ENCODE data around the gene AIDA. TPM values are rescaled to one million over a fixed set of nuclear protein-coding genes. Genes with fewer than 3 reads are reported as not detected.
"Not testable (repeated sequence)": the region's sequence is repeated elsewhere in the genome, so short reads cannot be mapped to it uniquely, and the experiment has no call there.

The AIDA gene
- total RNA-seq (10 to 100 TPM; 43.8 to 48.0 TPM), total RNA-seq (14.9 to 30.6 reads per million in 2 donors)

- Mint-ChIP-seq H3K36me3 (ENCODE audit: low read depth) (peaks cover 2% of the 10 kb centered on the region), H3K27me3 (no peaks in the 10 kb centered on the region), H3K27ac (peak within 1 kb of the TSS; percentile 100), H3K4me1 (peaks cover 33% of the 10 kb centered on the region), H3K4me3 (peak within 1 kb of the TSS; percentile 100)
- H3K9me3 ChIP-seq (ENCODE audit: control insufficient read depth, low read length, poor library complexity, severe bottlenecking): no peaks in the 10 kb centered on the region
- ATAC-seq (peak; percentile 81), DNase-seq (peak; percentile 89 to 98 (median 93))
These were observed at the start of gene AIDA, which contains the start of gene BROX for GRCh38 chr1:222712253-222713090. Gene AIDA (minus strand): TSS chr1:222712491. CDS start chr1:222712317, 174 bp downstream. Gene BROX (plus strand): TSS chr1:222712564. CDS start chr1:222715700, 3,136 bp downstream.

- DNase-seq: no peak
- Mint-ChIP-seq H3K4me3 (no peak overlapping the region), H3K36me3 (ENCODE audit: low read depth) (peaks cover 2% of the 10 kb centered on the region), H3K27ac (no peak overlapping the region), H3K27me3 (peaks cover 39% of the 10 kb centered on the region), H3K4me1 (no peaks in the 10 kb centered on the region)
- no peak for ATAC-seq
- no peaks in the 10 kb centered on the region for H3K9me3 ChIP-seq (ENCODE audit: control insufficient read depth, low read length, poor library complexity, severe bottlenecking)
These were observed 48.8 kb upstream of the AIDA start for GRCh38 chr1:222761083-222761482.

- peaks cover 50% of the 10 kb centered on the region for H3K27me3 Mint-ChIP-seq
- H3K36me3 Mint-ChIP-seq (ENCODE audit: low read depth): peaks cover 2% of the 10 kb centered on the region
- no peaks in the 10 kb centered on the region for H3K9me3 ChIP-seq (ENCODE audit: control insufficient read depth, low read length, poor library complexity, severe bottlenecking)
- no peak for ATAC-seq
- H3K27ac Mint-ChIP-seq: no peak overlapping the region
- H3K4me3 Mint-ChIP-seq: no peak overlapping the region
- no peaks in the 10 kb centered on the region for H3K4me1 Mint-ChIP-seq
- DNase-seq: no peak
These were observed 47.3 kb upstream of the AIDA start for GRCh38 chr1:222759451-222760035.

- ATAC-seq (no peak), DNase-seq (no peak)
- H3K27me3 Mint-ChIP-seq: peaks cover 47% of the 10 kb centered on the region
- no peaks in the 10 kb centered on the region for H3K4me1 Mint-ChIP-seq
- peaks cover 2% of the 10 kb centered on the region for H3K36me3 Mint-ChIP-seq (ENCODE audit: low read depth)
- no peak overlapping the region for H3K27ac Mint-ChIP-seq
- H3K4me3 Mint-ChIP-seq: no peak overlapping the region
- H3K9me3 ChIP-seq (ENCODE audit: control insufficient read depth, low read length, poor library complexity, severe bottlenecking): no peaks in the 10 kb centered on the region
These were observed 45.5 kb upstream of the AIDA start for GRCh38 chr1:222757646-222758268.

GRCh38 chr1:222754366-222755139 lies 42.3 kb upstream of the AIDA start:
- H3K27me3 Mint-ChIP-seq: peaks cover 36% of the 10 kb centered on the region
- no peak overlapping the region for H3K27ac Mint-ChIP-seq
- no peaks in the 10 kb centered on the region for H3K9me3 ChIP-seq (ENCODE audit: control insufficient read depth, low read length, poor library complexity, severe bottlenecking)
- DNase-seq: no peak
- ATAC-seq: no peak
- no peak overlapping the region for H3K4me3 Mint-ChIP-seq
- H3K36me3 Mint-ChIP-seq (ENCODE audit: low read depth): no peaks in the 10 kb centered on the region
- no peaks in the 10 kb centered on the region for H3K4me1 Mint-ChIP-seq

- H3K9me3 ChIP-seq (ENCODE audit: control insufficient read depth, low read length, poor library complexity, severe bottlenecking): no peaks in the 10 kb centered on the region
- H3K4me1 Mint-ChIP-seq: no peaks in the 10 kb centered on the region
- H3K27me3 Mint-ChIP-seq: peaks cover 46% of the 10 kb centered on the region
- ATAC-seq (no peak), DNase-seq (no peak)
- H3K27ac Mint-ChIP-seq: no peak overlapping the region
- no peak overlapping the region for H3K4me3 Mint-ChIP-seq
- peaks cover 5% of the 10 kb centered on the region for H3K36me3 Mint-ChIP-seq (ENCODE audit: low read depth)
These were observed 39.0 kb upstream of the AIDA start for GRCh38 chr1:222751255-222751654.

GRCh38 chr1:222750651-222751050 lies 38.4 kb upstream of the AIDA start:
- H3K27ac Mint-ChIP-seq: no peak overlapping the region
- no peak overlapping the region for H3K4me3 Mint-ChIP-seq
- H3K9me3 ChIP-seq (ENCODE audit: control insufficient read depth, low read length, poor library complexity, severe bottlenecking): no peaks in the 10 kb centered on the region
- H3K4me1 Mint-ChIP-seq: no peaks in the 10 kb centered on the region
- no peak for ATAC-seq
- H3K36me3 Mint-ChIP-seq (ENCODE audit: low read depth): peaks cover 5% of the 10 kb centered on the region
- DNase-seq: no peak
- peaks cover 44% of the 10 kb centered on the region for H3K27me3 Mint-ChIP-seq

- Mint-ChIP-seq H3K4me1 (no peaks in the 10 kb centered on the region), H3K4me3 (no peak overlapping the region), H3K27ac (no peak overlapping the region), H3K36me3 (ENCODE audit: low read depth) (peaks cover 5% of the 10 kb centered on the region), H3K27me3 (peaks cover 41% of the 10 kb centered on the region)
- H3K9me3 ChIP-seq (ENCODE audit: control insufficient read depth, low read length, poor library complexity, severe bottlenecking): no peaks in the 10 kb centered on the region
- DNase-seq (no peak), ATAC-seq (no peak)
These were observed 37.6 kb upstream of the AIDA start for GRCh38 chr1:222749927-222750326.

GRCh38 chr1:222741630-222742457 lies 29.6 kb upstream of the AIDA start:
- H3K27ac Mint-ChIP-seq; H3K27me3 Mint-ChIP-seq; H3K4me1 Mint-ChIP-seq; H3K36me3 Mint-ChIP-seq (ENCODE audit: low read depth); DNase-seq; ATAC-seq; H3K9me3 ChIP-seq (ENCODE audit: control insufficient read depth, low read length, poor library complexity, severe bottlenecking): not testable (repeated sequence)
- peak overlapping the region; percentile 41 for H3K4me3 Mint-ChIP-seq

- Mint-ChIP-seq H3K27ac (peak overlapping the region; percentile 11), H3K4me1 (peaks cover 3% of the 10 kb centered on the region), H3K4me3 (no peak overlapping the region), H3K27me3 (no peaks in the 10 kb centered on the region), H3K36me3 (ENCODE audit: low read depth) (no peaks in the 10 kb centered on the region)
- ATAC-seq (no peak), DNase-seq (no peak)
- H3K9me3 ChIP-seq (ENCODE audit: control insufficient read depth, low read length, poor library complexity, severe bottlenecking): no peaks in the 10 kb centered on the region
These were observed 27.6 kb upstream of the AIDA start for GRCh38 chr1:222739929-222740328.

GRCh38 chr1:222739465-222739864 lies 27.2 kb upstream of the AIDA start:
- Mint-ChIP-seq H3K27ac (no peak overlapping the region), H3K4me3 (no peak overlapping the region), H3K36me3 (ENCODE audit: low read depth) (no peaks in the 10 kb centered on the region), H3K4me1 (peaks cover 3% of the 10 kb centered on the region), H3K27me3 (no peaks in the 10 kb centered on the region)
- no peaks in the 10 kb centered on the region for H3K9me3 ChIP-seq (ENCODE audit: control insufficient read depth, low read length, poor library complexity, severe bottlenecking)
- no peak for ATAC-seq
- no peak for DNase-seq

GRCh38 chr1:222736972-222737371 lies 24.7 kb upstream of the AIDA start, which contains the start of gene FAM177B:
Gene FAM177B (plus strand): TSS chr1:222737202. CDS start chr1:222746546, 9,344 bp downstream.
- H3K4me1 Mint-ChIP-seq: peaks cover 3% of the 10 kb centered on the region
- ATAC-seq (no peak), DNase-seq (no peak)
- no peaks in the 10 kb centered on the region for H3K27me3 Mint-ChIP-seq
- no peak within 1 kb of the TSS for H3K4me3 Mint-ChIP-seq
- H3K9me3 ChIP-seq (ENCODE audit: control insufficient read depth, low read length, poor library complexity, severe bottlenecking): no peaks in the 10 kb centered on the region
- H3K36me3 Mint-ChIP-seq (ENCODE audit: low read depth): no peaks in the 10 kb centered on the region
- no peak within 1 kb of the TSS for H3K27ac Mint-ChIP-seq
